GM06990 (cell line): ENCODE measurements around the gene MSL3B.
A peak's percentile ranks its signal among the peaks of the same experiment; 100 is the strongest.

ENCODE experiments used
- DNase-seq: peaks from one replicate; pipeline ENCODE4 v3.0.0-alpha.2; 2011; ENCODE audit not compliant: insufficient read length; ENCODE audit errors: extremely low read depth
- H3K27me3 ChIP-seq: replicated peaks from 2 replicates; pipeline ENCODE4 v1.6.0; 2011; ENCODE audit warnings: low read length; ENCODE audit not compliant: control insufficient read depth, insufficient read depth
- H3K36me3 ChIP-seq: 2 replicates; pipeline ENCODE4 v1.5.1; 2011; ENCODE audit warnings: low read length; ENCODE audit not compliant: control insufficient read depth, insufficient read depth
- H3K4me3 ChIP-seq: replicated peaks from 2 replicates; pipeline ENCODE4 v1.5.1; 2011; ENCODE audit warnings: low read depth, mild to moderate bottlenecking, control low read depth, low read length
- CTCF ChIP-seq: IDR thresholded peaks from 2 replicates; pipeline ENCODE4 v1.5.1; 2011; ENCODE audit warnings: low read length, control low read depth, mild to moderate bottlenecking, inconsistent platforms; ENCODE audit not compliant: insufficient read depth, poor library complexity, severe bottlenecking

Gene MSL3B

GRCh38 chr2:233871432-233871831, 3.2 kb upstream of the MSL3B start:
- TF ChIP-seq CTCF, result no peak
- Histone ChIP-seq H3K27me3 (no peaks in the 10 kb centered on the region), H3K4me3 (no peak overlapping the region), H3K36me3 (no peaks in the 10 kb centered on the region)
- DNase-seq, result no peak

GRCh38 chr2:233866479-233866878, 1.7 kb downstream of the MSL3B start:
- H3K27me3 ChIP-seq, result no peaks in the 10 kb centered on the region
- no peak for TF ChIP-seq CTCF
- H3K36me3 ChIP-seq, result no peaks in the 10 kb centered on the region
- H3K4me3 ChIP-seq, result no peak overlapping the region
- no peak for DNase-seq

- Histone ChIP-seq H3K36me3 (no peaks in the 10 kb centered on the region), H3K27me3 (no peaks in the 10 kb centered on the region), H3K4me3 (no peak overlapping the region)
- DNase-seq, result no peak
- TF ChIP-seq CTCF, result peak; percentile 28
These were observed 2.3 kb downstream of the MSL3B start for GRCh38 chr2:233865838-233866237.

GRCh38 chr2:233862261-233862768, 5.9 kb downstream of the MSL3B start:
- Histone ChIP-seq H3K36me3 (no peaks in the 10 kb centered on the region), H3K27me3 (no peaks in the 10 kb centered on the region), H3K4me3 (no peak overlapping the region)
- no peak for TF ChIP-seq CTCF
- no peak for DNase-seq

GRCh38 chr2:233858331-233858730, 9.9 kb downstream of the MSL3B start:
- no peaks in the 10 kb centered on the region for H3K36me3 ChIP-seq
- no peak overlapping the region for H3K4me3 ChIP-seq
- no peak for TF ChIP-seq CTCF
- H3K27me3 ChIP-seq, result no peaks in the 10 kb centered on the region
- DNase-seq, result no peak

GRCh38 chr2:233857511-233858141, 10.6 kb downstream of the MSL3B start:
- Histone ChIP-seq H3K4me3 (no peak overlapping the region), H3K36me3 (no peaks in the 10 kb centered on the region), H3K27me3 (no peaks in the 10 kb centered on the region)
- peak; percentile 89 for TF ChIP-seq CTCF
- no peak for DNase-seq
